A172 (cell line): ENCODE results near the gene ZNF780A. TPM values are rescaled to one million over a fixed set of nuclear protein-coding genes. Genes with fewer than 3 reads are reported as not detected.
"Not testable (repeated sequence)": the region's sequence is repeated elsewhere in the genome, so short reads cannot be mapped to it uniquely, and the experiment has no call there.

Experiments used
- DNase-seq: peaks from one replicate; pipeline ENCODE4 v3.0.0-alpha.2; 2015; ENCODE audit warnings: low spot score
- total RNA-seq: library from RNA; depleted of rRNA; stranded (reverse); fragments of >200 nt; shearing (Covaris generic); gene quantifications from 2 replicates; pipeline ENCODE4 v1.2.3, GENCODE V29; 2014; rRNA removed

ZNF780A gene
- total RNA-seq: 6.7 and 7.7 TPM in 2 replicates

- DNase-seq: peak; percentile 57
These were observed at the start of gene ZNF780A for GRCh38 chr19:40090241-40091204. Gene ZNF780A, minus strand, starts transcription at chr19:40090943. Its CDS starts 6,190 bp downstream, at chr19:40084753.

DNA sequence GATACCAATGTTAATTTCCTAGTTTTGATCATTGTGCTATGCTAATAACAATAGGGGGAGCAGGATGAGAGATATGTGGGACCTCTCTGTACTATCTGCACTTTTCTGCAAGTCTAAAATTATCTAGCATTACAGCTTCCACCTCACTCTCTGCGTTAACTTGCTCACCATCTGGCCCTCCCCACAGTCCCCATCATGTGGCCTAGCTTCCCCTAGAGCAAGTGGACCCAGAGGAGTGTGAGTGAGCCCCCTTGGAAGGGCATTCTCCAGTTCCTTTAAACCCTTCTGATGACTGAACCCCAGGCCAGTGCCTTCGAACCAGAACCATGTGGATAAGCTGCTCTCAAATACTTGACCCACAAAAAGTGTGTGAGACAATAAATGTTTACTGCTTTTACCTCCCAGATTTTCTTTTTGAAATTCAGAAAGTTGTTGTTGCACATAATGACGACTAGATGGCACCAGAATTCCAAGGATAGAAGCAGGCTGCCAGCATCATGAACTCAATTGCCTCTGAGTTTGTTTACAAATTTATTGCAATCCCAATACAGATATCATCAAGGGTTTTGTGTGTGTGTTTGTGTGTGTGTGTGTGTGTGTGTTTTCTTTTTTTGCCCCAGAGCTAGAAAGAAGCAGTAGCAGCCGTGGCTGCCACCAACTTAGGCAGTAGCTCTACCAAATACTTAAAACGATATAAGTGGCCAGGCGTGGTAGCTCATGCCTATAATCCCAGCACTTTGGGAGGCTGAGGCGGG, 49.0 kb upstream of the ZNF780A start:
- peak; percentile 41 for DNase-seq

GRCh38 chr19:40136818-40137217, 46.1 kb upstream of the ZNF780A start:
- no peak for DNase-seq

DNA sequence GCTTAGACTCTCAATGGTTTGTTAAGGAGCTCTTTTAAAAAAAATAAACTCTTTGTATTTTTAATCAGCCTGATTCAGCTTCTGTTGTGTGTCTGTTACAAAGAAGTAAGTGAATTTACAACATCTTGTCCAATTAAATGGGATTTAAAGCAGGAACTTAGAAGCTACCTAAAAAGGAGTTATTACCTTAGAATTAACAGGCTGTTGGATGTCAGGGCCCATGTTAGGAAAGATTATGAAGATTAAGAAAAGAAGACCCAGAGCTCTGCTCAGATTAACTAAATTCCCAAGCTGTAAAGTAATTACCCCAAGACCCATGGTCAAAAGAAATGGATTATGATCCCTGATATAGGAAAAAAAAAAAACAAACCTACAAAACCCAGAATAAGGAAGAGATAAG, 44.1 kb upstream of the ZNF780A start:
- no peak for DNase-seq

GRCh38 chr19:40133491-40133890, 42.7 kb upstream of the ZNF780A start:
- no peak for DNase-seq

DNA sequence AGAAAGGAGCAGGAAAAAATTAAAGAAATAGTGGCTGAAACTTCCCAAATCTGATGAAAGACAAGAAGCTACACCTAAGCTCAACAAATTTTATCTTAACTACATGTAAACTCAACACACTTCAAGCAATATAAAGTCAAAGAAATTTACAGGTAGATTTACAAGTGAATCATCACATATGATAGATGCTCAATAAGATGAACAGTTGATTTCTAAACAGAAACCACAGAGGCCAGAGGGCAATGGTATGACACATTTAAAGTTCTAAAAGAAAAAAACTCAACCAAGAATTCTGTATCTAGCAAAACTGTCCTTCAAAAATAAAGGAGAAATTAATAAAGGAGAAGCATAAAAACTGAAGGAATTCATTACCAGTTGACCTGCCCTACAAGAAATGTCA, 39.3 kb upstream of the ZNF780A start:
- no peak for DNase-seq

DNA sequence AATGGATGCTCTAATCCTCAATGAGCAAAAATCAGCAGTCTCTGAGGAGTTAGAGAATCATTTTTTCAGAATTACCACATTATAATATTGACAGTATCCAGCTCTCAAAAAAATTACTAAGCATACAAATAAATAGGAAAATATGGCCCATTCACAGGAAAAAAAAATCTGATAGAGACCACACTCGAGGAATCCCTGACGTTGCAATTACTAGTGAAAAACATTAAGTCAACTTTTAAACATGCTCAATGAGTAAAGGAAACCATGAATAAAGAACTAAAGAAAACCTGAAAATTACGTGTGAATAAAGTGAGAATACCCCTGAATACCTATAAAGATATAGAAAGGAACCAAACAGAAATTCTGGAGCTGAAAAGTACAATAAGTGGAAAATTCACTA, 38.7 kb upstream of the ZNF780A start:
- no peak for DNase-seq

DNA sequence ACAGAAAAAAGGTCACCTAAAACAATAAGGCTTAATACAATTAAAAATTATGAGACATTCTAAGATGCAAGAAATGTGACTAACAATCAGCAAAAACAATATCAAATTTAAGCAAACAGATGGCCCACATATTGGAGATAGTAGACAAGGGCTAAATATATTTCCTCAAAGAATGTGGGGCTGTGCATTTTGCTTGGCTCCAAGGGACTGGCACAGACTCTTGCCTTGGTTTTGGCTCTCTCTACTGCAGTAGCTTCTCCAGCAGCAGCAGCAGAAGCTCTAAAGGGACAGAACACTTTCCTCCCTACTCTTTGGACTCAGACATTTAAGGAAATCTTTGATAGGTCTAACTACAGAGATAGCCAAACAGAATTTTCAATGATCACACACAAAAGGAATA, 38.2 kb upstream of the ZNF780A start:
- no peak for DNase-seq

GRCh38 chr19:40119380-40119779, 28.6 kb upstream of the ZNF780A start:
- DNase-seq: no peak

GRCh38 chr19:40118638-40119037, 27.9 kb upstream of the ZNF780A start:
- DNase-seq: not testable (repeated sequence)

DNA sequence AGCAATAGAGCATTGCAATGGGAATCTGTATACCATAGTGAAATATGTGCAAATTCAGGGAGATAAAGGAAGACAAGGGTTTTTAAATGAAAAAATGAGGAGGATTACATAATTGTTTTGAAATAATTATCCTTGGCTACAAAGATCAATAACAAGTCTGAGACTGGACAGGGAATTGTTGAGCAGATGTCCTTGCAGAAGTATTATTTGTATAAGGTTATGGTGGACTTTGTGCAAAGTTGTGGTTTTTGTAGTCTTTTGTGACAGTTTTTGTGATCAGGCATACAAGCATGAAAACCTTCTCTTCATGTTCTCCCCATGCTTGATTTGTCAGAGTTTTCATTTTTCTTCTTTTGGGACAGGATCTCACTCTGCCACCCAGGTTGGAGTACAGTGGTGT, 25.3 kb upstream of the ZNF780A start:
- no peak for DNase-seq

GRCh38 chr19:40114119-40114518, 23.4 kb upstream of the ZNF780A start:
- not testable (repeated sequence) for DNase-seq

DNA sequence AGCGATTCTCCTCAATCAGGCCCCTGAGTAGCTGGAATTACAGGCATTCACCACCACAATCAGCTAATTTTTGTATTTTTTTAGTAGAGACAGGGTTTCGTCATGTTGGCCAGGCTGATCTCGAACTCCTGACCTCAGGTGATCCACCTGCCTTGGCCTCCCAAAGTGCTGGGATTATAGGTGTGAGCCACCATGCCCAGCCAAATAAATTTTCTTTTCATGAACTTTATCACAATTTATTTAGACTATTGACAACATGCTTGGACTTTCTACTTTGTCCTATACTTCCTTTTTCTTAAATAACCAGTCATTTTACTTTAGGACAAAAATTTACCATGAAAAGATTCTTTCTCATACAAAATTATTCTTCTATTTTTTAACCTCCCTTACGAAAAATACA, 21.5 kb upstream of the ZNF780A start:
- DNase-seq: not testable (repeated sequence)

DNA sequence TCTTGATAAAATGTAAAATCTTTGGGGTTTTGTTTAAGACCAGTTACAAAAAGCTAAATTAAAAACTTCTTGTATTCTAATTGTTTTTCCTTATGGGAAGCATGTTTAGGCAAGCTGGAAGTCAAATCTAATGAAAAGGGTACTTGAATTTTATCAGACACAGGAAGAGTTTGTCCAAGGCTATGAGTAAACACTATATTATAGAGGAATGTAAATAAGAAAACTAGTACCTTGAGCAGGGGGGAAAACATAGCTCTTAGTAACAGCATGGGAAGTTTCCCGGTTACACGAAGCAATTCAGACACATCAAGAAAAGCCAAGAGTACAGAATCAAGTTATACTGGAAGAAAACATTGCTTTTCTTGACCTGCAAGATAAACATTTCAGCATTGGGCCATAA, 19.8 kb upstream of the ZNF780A start:
- no peak for DNase-seq

GRCh38 chr19:40104754-40105153, 14.0 kb upstream of the ZNF780A start:
- no peak for DNase-seq

GRCh38 chr19:40103600-40103999, 12.9 kb upstream of the ZNF780A start:
- DNase-seq: no peak

DNA sequence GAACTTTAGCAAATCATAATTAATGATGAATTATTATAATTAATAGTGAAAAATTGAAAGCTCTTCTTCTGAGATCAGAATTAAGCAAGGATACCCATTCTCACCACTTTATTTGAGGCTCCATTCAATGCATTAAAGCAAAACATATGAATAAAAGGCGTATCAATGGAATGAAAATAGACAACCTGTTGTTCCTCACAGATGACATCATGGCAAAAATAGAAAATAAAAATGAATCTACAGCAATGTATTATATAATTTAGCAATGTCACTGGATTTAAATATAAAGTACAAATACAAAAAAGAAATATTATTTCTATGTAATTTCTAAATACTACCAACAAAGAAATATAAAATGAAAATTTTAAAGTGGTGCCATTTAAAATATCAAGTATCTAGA, 11.1 kb upstream of the ZNF780A start:
- DNase-seq: no peak

GRCh38 chr19:40093416-40093815, 2.7 kb upstream of the ZNF780A start:
- no peak for DNase-seq

DNA sequence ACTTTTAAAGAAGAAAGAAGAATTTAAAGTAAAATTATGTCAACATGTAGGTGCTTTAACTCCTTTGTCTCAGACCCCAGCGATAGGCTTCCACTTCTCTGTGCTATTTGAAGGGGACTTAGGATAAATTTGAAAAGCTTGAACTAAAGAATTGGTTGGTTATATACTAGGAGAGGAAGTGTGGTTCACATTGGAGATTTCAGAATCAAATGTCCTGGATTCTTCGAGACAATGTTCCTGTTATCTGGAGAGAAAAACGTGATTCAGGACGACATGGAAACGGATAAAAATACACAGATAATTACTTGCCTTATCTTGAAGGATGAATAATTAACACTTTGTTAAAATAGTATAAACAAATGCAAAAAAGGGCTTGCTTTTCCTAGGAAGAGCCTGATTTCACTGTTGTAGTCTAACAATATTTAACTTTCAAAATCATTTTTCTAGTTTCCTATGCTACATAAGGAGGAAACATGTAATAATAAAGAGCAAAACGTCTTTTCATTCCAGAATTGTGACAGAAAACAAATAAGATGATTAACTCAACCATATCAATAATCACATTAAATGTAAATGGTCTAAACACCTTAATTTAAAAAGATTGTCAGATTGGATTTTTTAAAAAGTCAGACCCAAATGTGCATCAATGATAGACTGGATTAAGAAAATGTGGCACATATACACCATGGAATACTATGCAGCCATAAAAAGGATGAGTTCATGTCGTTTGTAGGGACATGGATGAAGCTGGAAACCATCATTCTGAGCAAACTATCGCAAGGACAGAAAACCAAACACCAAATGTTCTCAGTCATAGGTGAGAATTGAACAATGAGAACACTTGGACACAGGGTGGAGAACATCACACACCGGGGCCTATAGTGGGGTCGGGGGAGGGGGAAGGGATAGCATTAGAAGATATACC, 724 bp upstream of the ZNF780A start:
- no peak for DNase-seq

- DNase-seq: no peak
These were observed 1.3 kb downstream of the ZNF780A start for GRCh38 chr19:40089462-40089861.

GRCh38 chr19:40088299-40089047, 2.3 kb downstream of the ZNF780A start:
- no peak for DNase-seq
